HepG2 (cell line): ENCODE data around the gene SNIP1. TPM values are rescaled to one million over a fixed set of nuclear protein-coding genes. Genes with fewer than 3 reads are reported as not detected.

Experiments
- MNT ChIP-seq: fragments of 450-650 bp; IDR thresholded peaks from 2 replicates; pipeline ENCODE4 v1.6.1; 2016
- MXD3 ChIP-seq: IDR thresholded peaks from 2 replicates; pipeline ENCODE4 v1.6.1; 2016; ENCODE audit warnings: mild to moderate bottlenecking, missing biosample characterization, missing genetic modification reagents
- RBM39 ChIP-seq: fragments of 200-400 bp; formaldehyde crosslinking; IDR thresholded peaks from one replicate; pipeline ENCODE4 v1.6.1; 2018; ENCODE audit warnings: antibody characterized with exemption, mild to moderate bottlenecking, low read depth, low read length; ENCODE audit not compliant: poor library complexity, severe bottlenecking
- SALL2 ChIP-seq: sonication (generic); formaldehyde crosslinking; IDR thresholded peaks from 2 replicates; pipeline ENCODE4 v1.8.1; 2023; ENCODE audit warnings: mild to moderate bottlenecking, missing genetic modification reagents, inconsistent platforms
- TAF1 ChIP-seq: sonication (generic); formaldehyde crosslinking; IDR thresholded peaks from 2 replicates; pipeline ENCODE4 v1.4.0; 2020; ENCODE audit warnings: missing genetic modification reagents
- TFDP2 ChIP-seq: sonication (generic); formaldehyde crosslinking; IDR thresholded peaks from 2 replicates; pipeline ENCODE4 v1.4.0; 2020; ENCODE audit warnings: missing genetic modification reagents
- TFE3 ChIP-seq: IDR thresholded peaks from 2 replicates; pipeline ENCODE4 v1.6.1; 2016
- ZBTB20 ChIP-seq: sonication (generic); formaldehyde crosslinking; IDR thresholded peaks from 2 replicates; pipeline ENCODE4 v1.8.1; 2023; ENCODE audit warnings: missing genetic modification reagents, low read depth, mild to moderate bottlenecking, borderline replicate concordance
- ZFAT ChIP-seq: sonication (generic); formaldehyde crosslinking; conservative IDR thresholded peaks from 2 replicates; pipeline ENCODE4 v1.8.1; 2023; ENCODE audit warnings: missing genetic modification reagents, inconsistent platforms
- ZNF232 ChIP-seq: sonication (generic); formaldehyde crosslinking; IDR thresholded peaks from 2 replicates; pipeline ENCODE4 v1.4.0; 2020; ENCODE audit warnings: missing genetic modification reagents, borderline replicate concordance
- ZNF256 ChIP-seq: sonication (generic); formaldehyde crosslinking; conservative IDR thresholded peaks from 2 replicates; pipeline ENCODE4 v1.4.0; 2020; ENCODE audit warnings: missing genetic modification reagents
- ZNF260 ChIP-seq: sonication (generic); formaldehyde crosslinking; IDR thresholded peaks from 2 replicates; pipeline ENCODE4 v1.4.0; 2020; ENCODE audit warnings: missing genetic modification reagents, low read depth, mild to moderate bottlenecking, borderline replicate concordance
- ZNF556 ChIP-seq: sonication (generic); formaldehyde crosslinking; IDR thresholded peaks from 2 replicates; pipeline ENCODE4 v1.4.0; 2020; ENCODE audit warnings: mild to moderate bottlenecking, missing genetic modification reagents, borderline replicate concordance
- ZNF687 ChIP-seq: sonication (generic); formaldehyde crosslinking; IDR thresholded peaks from 2 replicates; pipeline ENCODE4 v1.5.1; 2020; ENCODE audit warnings: mild to moderate bottlenecking, missing genetic modification reagents, moderate library complexity
- ZNF713 ChIP-seq: sonication (generic); formaldehyde crosslinking; IDR thresholded peaks from 2 replicates; pipeline ENCODE4 v1.4.0; 2020; ENCODE audit warnings: mild to moderate bottlenecking, missing genetic modification reagents
- polyA plus RNA-seq, 8 experiments: library from polyadenylated mRNA; depleted of rRNA in 3 of 8; stranded (reverse) in 7 of 8; unstranded in 1 of 8; fragments of >200 nt; fragmentation: Illumina TruSeq in 4 of 8; extraction: Trizol in 4 of 8; gene quantifications; 2 replicates each; pipeline versions ENCODE4 v1.2.1 to v1.2.3, GENCODE V29; 2011 to 2016; ENCODE audit warnings: low read depth in 4 of 8, missing spikeins in 1 of 8, mixed read lengths in 1 of 8; ENCODE audit not compliant: insufficient read depth in 1 of 8
- total RNA-seq, 5 experiments: library from RNA; depleted of rRNA; stranded (reverse); fragments of >200 nt; fragmentation: Illumina TruSeq; extraction: Trizol; gene quantifications; 2 replicates each; pipeline ENCODE4 v1.2.3, GENCODE V29; 2016; ENCODE audit warnings: low read depth in 1 of 5

SNIP1 gene
- total and polyA plus RNA-seq, 2 of the 13 experiments (the other 11 are each of a cell fraction or from before 2014, with no cell fraction given): 5.5 to 11.2 TPM

GRCh38 chr1:37553927-37554808 lies at the start of gene SNIP1 (continued):
- TF ChIP-seq TFE3 (CRISPR knock-in tag) (peak; percentile 87), ZBTB20 (CRISPR knock-in tag) (peak; percentile 59; the same call in 1 of the 2 replicates), SALL2 (CRISPR knock-in tag) (0 out of 2 replicates have a peak, but pooled peaks have one; percentile 56), TFDP2 (CRISPR knock-in tag) (peak; percentile 99), ZNF687 (CRISPR knock-in tag) (peak; percentile 83), ZNF232 (CRISPR knock-in tag) (peak; percentile 49; the same call in 1 of the 2 replicates), MNT (peak; percentile 40; the same call in 1 of the 2 replicates), MXD3 (CRISPR knock-in tag) (0 out of 2 replicates have a peak, but pooled peaks have one; percentile 65), TAF1 (CRISPR knock-in tag) (peak; percentile 74), ZFAT (no peak), ZNF713 (CRISPR knock-in tag) (no peak), ZNF260 (CRISPR knock-in tag) (no peak), ZNF556 (CRISPR knock-in tag) (no peak), ZNF256 (CRISPR knock-in tag) (no peak), RBM39 (peak; percentile 54)
